ENCODE data around the gene MSRB3.
A peak's percentile ranks its signal among the peaks of the same experiment; 100 is the strongest.
"Not testable (repeated sequence)": the region's sequence is repeated elsewhere in the genome, so short reads cannot be mapped to it uniquely, and the experiment has no call there.

The MSRB3 gene

DNA sequence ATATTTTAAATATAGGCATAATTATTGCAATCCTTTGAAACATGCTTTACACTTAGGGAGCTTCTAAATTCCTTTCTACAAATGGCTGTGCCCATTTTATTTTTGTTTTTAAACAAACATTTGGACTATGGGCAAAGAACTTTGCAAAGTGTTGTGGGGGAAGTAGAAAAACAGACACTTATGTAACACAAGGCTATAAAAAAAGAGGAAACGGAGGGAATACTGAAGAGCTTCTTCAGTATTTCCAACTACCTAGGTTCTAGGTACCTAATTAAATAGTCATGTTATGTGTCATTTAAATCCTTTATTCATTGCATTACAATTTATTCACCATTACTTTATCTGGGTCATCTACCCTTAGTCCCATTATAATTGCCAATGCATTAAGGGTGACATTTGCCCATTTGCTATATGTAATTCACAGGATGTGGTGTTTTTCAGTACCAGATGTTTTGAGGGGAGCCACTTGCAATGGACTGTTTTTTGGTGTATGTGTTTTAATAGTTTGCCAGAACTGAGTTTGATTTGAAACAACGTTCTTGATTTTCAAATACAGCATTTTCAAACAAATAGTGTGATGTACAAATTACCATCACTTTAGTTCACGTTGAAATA, 1.5 kb upstream of the MSRB3 start:
- Mint-ChIP-seq H3K9me3 (no peaks in the 10 kb centered on the region), H3K27ac (no peak overlapping the region), H3K4me1 (peaks cover 13% of the 10 kb centered on the region), H3K4me3 (no peak overlapping the region), H3K27me3 (peaks cover 67% of the 10 kb centered on the region)
- DNase-seq: no peak
- no peak for ATAC-seq

DNA sequence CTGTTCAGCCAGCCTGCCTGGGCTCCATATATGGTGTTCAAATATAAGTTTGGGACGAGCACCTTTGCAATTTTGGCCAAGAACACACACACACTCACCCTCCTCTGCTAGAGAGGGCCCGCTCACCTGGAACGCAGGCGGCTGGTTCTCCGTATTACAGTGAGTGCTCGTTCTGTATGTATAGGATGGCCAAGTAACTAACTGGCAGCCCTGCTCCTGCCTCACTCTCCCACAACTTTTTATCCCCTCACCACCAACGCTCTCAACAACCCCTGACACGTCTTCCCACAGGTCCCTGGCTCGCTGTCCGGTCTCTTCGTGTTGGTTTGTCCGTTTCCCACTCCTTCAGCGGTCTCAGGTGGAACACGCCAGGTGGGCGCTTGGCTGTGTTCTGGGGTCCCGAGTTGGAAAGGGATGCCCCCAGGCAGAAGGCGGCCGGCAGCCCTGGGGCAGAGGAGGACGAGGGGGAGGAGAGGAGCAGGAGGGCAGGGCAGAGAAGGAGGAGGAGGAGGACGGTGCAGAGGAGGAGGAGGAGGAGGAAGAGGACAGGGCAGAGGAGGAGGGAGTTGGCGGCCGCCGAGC, 398 bp upstream of the MSRB3 start:
- H3K4me3 Mint-ChIP-seq: peak overlapping the region; percentile 42 to 54
- peaks cover 13% of the 10 kb centered on the region for H3K4me1 Mint-ChIP-seq
- H3K9me3 Mint-ChIP-seq: no peaks in the 10 kb centered on the region
- ATAC-seq: peak; percentile 40
- DNase-seq: no peak
- no peak overlapping the region for H3K27ac Mint-ChIP-seq
- peaks cover 71% of the 10 kb centered on the region for H3K27me3 Mint-ChIP-seq

- Mint-ChIP-seq H3K4me1 (peaks cover 13% of the 10 kb centered on the region), H3K9me3 (no peaks in the 10 kb centered on the region), H3K4me3 (peak overlapping the region; percentile 67 to 72), H3K27me3 (peaks cover 67% of the 10 kb centered on the region), H3K27ac (no peak overlapping the region)
- ATAC-seq: no peak
- DNase-seq: no peak
Observed at GRCh38 chr12:65279369-65280112, 1.1 kb downstream of the MSRB3 start.

DNA sequence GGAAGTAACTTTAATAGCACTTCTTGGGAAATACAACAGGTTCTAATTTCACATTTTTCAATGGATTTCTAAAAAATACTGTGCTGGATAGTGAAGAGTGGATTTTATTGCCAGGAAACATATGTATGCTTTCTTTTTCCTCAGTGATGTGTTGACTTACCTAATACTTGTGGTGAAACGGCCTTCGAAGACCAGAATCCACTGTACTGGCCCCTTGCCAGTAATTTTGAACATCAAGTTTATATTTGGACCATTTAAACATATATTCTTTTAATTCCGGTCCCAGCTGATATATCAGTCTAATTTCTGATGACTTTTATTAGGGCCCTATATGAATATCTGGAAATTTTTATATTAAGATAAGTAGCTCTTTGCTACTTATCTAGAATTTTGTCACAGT, 1.8 kb downstream of the MSRB3 start:
- Mint-ChIP-seq H3K4me1 (peaks cover 11% of the 10 kb centered on the region), H3K27ac (no peak overlapping the region), H3K27me3 (peaks cover 64% of the 10 kb centered on the region), H3K4me3 (no peak overlapping the region), H3K9me3 (no peaks in the 10 kb centered on the region)
- ATAC-seq (no peak), DNase-seq (no peak)

DNA sequence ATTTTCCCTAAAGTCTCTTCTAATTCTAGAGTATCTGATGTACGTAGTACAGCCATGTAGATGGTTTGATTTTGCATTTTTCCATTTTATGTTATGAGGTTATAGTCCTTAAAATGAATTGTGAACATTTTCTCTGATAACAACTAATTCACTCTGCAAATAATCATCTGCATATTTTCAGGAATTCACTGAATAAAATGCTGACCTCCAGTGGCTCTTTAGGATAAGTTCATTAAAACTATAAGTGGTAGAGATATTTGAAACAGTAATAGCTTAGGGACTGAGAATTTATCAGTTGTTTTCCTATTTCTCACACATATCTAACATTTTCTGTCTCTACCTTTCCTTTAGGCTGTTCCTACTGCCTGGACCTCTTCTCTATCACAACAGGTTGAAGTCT, 4.4 kb downstream of the MSRB3 start:
- H3K9me3 Mint-ChIP-seq: no peaks in the 10 kb centered on the region
- peaks cover 52% of the 10 kb centered on the region for H3K27me3 Mint-ChIP-seq
- DNase-seq (no peak), ATAC-seq (no peak)
- H3K4me3 Mint-ChIP-seq: no peak overlapping the region
- H3K4me1 Mint-ChIP-seq: peaks cover 5% of the 10 kb centered on the region
- H3K27ac Mint-ChIP-seq: no peak overlapping the region

DNA sequence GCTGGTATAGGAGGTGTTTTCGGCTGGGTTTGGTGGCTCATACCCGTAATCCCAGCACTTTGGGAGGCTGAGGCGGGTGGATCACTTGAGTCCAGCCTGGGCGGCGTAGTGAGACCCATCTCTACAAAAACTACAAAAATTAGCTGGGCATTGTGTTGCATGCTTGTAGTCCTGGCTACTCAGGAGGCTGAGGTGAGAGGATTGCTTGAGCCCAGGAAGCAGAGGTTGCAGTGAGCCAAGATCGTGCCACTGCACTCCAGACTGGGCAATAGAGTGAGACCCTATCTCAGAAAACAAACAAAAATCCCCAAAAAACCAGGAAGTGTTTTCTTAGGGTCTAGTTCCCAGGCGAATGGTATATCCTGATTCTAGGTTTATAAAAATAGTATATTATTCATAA, 7.0 kb downstream of the MSRB3 start:
- H3K9me3 Mint-ChIP-seq, H3K4me3 Mint-ChIP-seq, H3K4me1 Mint-ChIP-seq, ATAC-seq, DNase-seq, H3K27ac Mint-ChIP-seq: not testable (repeated sequence)
- H3K27me3 Mint-ChIP-seq: peaks cover 32% of the 10 kb centered on the region

- no peak overlapping the region for H3K27ac Mint-ChIP-seq
Observed at GRCh38 chr12:65287426-65287825, 8.9 kb downstream of the MSRB3 start.

GRCh38 chr12:65292241-65292640, 13.8 kb downstream of the MSRB3 start:
- ATAC-seq: no peak
- Mint-ChIP-seq H3K4me3 (no peak overlapping the region), H3K27ac (no peak overlapping the region), H3K27me3 (peaks cover 12% of the 10 kb centered on the region), H3K9me3 (peaks cover 0 to 6% of the 10 kb centered on the region in 2 donors), H3K4me1 (no peaks in the 10 kb centered on the region)
- DNase-seq: no peak

More at GRCh38 chr12:65287426-65287825, 8.9 kb downstream of the MSRB3 start:
- H3K27me3 Mint-ChIP-seq: peaks cover 19% of the 10 kb centered on the region
- DNase-seq: no peak
- no peaks in the 10 kb centered on the region for H3K9me3 Mint-ChIP-seq
- no peak for ATAC-seq
- no peaks in the 10 kb centered on the region for H3K4me1 Mint-ChIP-seq
- H3K4me3 Mint-ChIP-seq: no peak overlapping the region

GRCh38 chr12:65293735-65294134, 15.3 kb downstream of the MSRB3 start:
- Mint-ChIP-seq H3K9me3 (peaks cover 0 to 6% of the 10 kb centered on the region in 2 donors), H3K4me3 (no peak overlapping the region), H3K4me1 (no peaks in the 10 kb centered on the region), H3K27ac (no peak overlapping the region), H3K27me3 (peaks cover 6% of the 10 kb centered on the region)
- DNase-seq (no peak), ATAC-seq (no peak)

DNA sequence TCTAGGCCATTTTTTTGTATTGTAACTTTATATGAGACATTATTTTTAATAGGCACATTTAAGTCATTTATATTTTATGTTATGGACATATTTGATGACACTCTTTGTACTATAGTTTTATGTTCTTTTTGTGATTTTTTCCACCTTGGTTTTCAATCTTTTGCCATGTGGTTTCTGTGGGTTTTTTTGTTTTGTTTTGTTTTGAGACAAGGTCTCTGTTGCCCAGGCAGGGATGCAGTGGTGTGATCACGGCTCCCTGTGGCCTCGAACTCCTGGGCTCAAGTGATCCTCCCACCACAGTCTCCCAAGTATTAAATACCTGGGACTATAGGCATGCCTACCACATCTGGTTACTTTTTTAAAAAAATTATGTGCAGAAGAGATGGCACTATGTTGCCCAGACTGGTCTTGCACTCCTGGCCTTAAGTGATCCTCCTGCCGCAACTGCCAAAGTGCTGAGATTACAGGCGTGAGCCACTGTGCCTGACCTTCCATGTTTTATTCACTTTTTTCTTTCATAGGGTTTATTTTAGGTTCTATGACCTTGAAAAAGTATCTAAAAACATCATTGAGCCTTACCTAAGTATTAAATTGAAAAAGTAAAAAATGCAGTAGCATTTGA, 16.3 kb downstream of the MSRB3 start:
- peaks cover 0 to 6% of the 10 kb centered on the region in 2 donors for H3K9me3 Mint-ChIP-seq
- H3K27me3 Mint-ChIP-seq: peaks cover 6% of the 10 kb centered on the region
- H3K27ac Mint-ChIP-seq: no peak overlapping the region
- no peaks in the 10 kb centered on the region for H3K4me1 Mint-ChIP-seq
- no peak overlapping the region for H3K4me3 Mint-ChIP-seq
- DNase-seq: no peak
- no peak for ATAC-seq

GRCh38 chr12:65296508-65297265, 18.2 kb downstream of the MSRB3 start:
- Mint-ChIP-seq H3K4me3 (no peak overlapping the region), H3K9me3 (peaks cover 0 to 6% of the 10 kb centered on the region in 2 donors), H3K4me1 (no peaks in the 10 kb centered on the region), H3K27me3 (peaks cover 6% of the 10 kb centered on the region), H3K27ac (no peak overlapping the region)
- DNase-seq: no peak
- ATAC-seq: no peak

DNA sequence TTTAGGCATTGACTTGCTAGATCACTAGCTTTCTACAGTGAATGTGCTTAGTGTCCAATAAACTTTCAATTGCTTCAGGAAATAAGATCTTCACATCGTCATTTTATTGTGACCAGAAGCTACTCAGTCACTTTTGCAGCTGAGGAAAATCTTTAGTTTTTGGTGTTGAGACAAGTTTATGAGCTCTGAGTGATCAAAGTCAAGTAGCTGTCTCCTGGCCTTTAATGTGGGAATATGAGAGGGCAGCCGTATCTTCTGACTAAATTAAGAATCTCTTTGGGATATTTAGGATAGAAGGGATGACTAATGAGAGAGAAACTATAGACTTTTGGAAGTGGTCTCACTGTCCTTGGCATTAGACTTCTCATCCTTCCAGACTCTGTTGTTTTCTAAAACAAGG, 21.6 kb downstream of the MSRB3 start:
- ATAC-seq (no peak), DNase-seq (no peak)
- Mint-ChIP-seq H3K4me1 (no peaks in the 10 kb centered on the region), H3K27ac (no peak overlapping the region), H3K4me3 (no peak overlapping the region), H3K9me3 (peaks cover 0 to 6% of the 10 kb centered on the region in 2 donors), H3K27me3 (peaks cover 16% of the 10 kb centered on the region)

DNA sequence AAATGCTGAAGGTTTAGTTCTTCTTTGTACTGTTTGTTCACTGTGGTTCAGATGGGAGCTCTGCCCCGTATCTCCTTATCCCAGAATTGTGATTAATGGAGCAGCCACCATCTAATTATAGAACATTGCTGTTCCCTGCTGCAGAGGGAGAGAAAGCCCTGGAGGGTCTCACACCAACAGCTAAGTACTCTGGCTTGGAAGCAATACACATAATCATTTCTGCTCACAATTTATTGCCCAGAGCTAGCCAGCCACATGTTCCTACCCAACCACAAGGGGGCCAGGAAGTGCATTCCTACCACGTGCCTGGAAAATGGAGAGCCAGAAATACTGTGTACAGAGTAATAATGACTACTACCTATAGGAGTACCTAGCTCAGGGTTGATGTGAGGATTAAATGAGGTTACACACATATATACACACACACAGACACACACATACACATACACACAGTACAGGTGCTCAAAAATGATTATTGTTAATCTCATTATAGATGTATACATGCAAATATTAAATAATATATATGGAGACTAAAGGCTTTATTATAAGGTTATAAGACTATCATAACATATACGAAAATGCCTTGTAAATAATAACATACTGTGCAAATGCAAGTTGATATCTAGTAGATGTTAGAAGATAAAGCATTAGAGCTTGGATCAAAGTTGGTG, 22.3 kb downstream of the MSRB3 start:
- Mint-ChIP-seq H3K27ac (no peak overlapping the region), H3K4me3 (no peak overlapping the region), H3K4me1 (no peaks in the 10 kb centered on the region), H3K9me3 (peaks cover 0 to 6% of the 10 kb centered on the region in 2 donors), H3K27me3 (peaks cover 17% of the 10 kb centered on the region)
- ATAC-seq: no peak
- no peak for DNase-seq

DNA sequence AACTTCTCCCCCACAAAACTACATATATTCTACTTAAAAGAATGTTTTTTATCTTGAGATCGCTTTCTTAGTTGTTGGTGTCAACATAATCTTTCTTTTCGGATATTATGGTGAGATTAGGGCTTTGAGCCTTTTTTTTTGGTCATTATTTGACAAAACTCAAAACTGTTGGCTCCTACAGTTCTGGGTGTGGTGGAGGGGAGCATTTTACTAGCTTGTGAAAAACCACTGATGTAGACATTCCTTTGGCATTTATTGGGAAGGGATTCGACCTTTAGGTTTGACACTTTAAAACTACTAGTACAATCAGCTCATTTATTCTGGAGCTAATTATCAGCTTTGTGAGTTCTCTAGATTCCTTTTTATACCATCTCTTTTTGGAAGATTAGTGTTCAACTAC, 24.4 kb downstream of the MSRB3 start:
- H3K4me1 Mint-ChIP-seq: no peaks in the 10 kb centered on the region
- ATAC-seq: no peak
- no peak overlapping the region for H3K4me3 Mint-ChIP-seq
- H3K27ac Mint-ChIP-seq: no peak overlapping the region
- H3K27me3 Mint-ChIP-seq: peaks cover 16% of the 10 kb centered on the region
- no peak for DNase-seq
- no peaks in the 10 kb centered on the region for H3K9me3 Mint-ChIP-seq

- no peaks in the 10 kb centered on the region for H3K4me1 Mint-ChIP-seq
- no peak overlapping the region for H3K27ac Mint-ChIP-seq
- ATAC-seq (no peak), DNase-seq (no peak)
- H3K4me3 Mint-ChIP-seq: no peak overlapping the region
- no peaks in the 10 kb centered on the region for H3K9me3 Mint-ChIP-seq
- peaks cover 16% of the 10 kb centered on the region for H3K27me3 Mint-ChIP-seq
Observed at GRCh38 chr12:65305346-65305950, 27.0 kb downstream of the MSRB3 start.
